ENCODE measurements around the gene IDH3G. TPM values are rescaled to one million over a fixed set of nuclear protein-coding genes. Genes with fewer than 3 reads are reported as not detected.
"Not testable (repeated sequence)": the region's sequence is repeated elsewhere in the genome, so short reads cannot be mapped to it uniquely, and the experiment has no call there.

IDH3G gene
- total and polyA plus RNA-seq, 7 donors = 54.2 to 89.5 (median 67.0) TPM

DNA sequence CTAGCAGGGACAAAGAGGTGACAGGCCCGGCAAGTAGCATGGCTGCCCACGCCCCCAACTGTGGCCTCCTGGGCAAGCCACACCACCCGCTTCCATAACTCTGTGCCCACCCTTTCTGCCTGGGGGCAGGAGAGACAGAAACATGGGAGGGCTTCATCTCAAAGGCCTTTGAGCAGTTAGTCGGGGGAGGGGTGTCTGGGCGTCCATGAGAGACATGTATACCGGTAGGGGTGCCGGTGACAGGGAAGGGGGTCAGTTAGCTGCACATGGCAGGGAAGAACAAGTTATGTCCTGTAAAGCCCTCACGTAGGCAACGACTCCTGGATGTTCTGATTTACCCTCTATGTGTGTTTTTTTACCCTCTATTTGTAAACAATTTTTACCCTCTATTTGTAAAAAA lies 26.9 kb upstream of the IDH3G start:
- no peak overlapping the region for H3K27ac ChIP-seq
- H3K27me3 ChIP-seq = no peaks in the 10 kb centered on the region
- TF ChIP-seq POLR2AphosphoS5 (IDR thresholded peaks at IDR 0.05) (no peak), EP300 (IDR thresholded peaks at IDR 0.05) (no peak), CTCF (IDR thresholded peaks at IDR 0.05) (no peak), POLR2A (IDR thresholded peaks at IDR 0.05) (no peak)
- no peak for DNase-seq
- 82 to 93% methylated on average over 9 of the region's 9 CpGs for WGBS, 2 donors
- no peaks in the 10 kb centered on the region for H3K36me3 ChIP-seq
- peaks cover 0 to 10% (median 3%) of the 10 kb centered on the region in 4 donors for H3K4me1 ChIP-seq
- no peaks in the 10 kb centered on the region for H3K9me3 ChIP-seq
- intact Hi-C loops (cut with DNase I) = no loop called here
- H3K4me3 ChIP-seq = no peak overlapping the region

DNA sequence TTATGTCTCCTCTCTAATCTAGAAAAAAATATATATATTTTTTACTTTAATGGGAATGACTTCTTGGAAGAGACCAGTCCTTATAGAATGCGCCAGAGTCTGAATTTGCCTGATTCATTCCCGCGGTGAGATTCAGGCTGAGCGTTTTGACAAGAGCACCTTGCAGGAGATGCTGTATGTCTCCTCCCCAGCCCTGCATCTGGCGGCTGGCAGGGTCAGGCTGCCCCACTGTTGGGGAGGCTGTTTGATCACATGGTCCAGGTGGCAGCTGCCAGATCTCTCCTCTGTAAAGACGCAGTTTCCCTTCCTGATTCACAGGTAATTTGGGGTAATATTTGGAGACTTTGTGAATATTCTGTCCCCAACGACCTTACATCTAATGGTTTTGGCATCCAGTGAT lies 26.4 kb upstream of the IDH3G start:
- no peak for DNase-seq
- no peak for TF ChIP-seq POLR2A (IDR thresholded peaks at IDR 0.05)
- no peak for TF ChIP-seq CTCF (IDR thresholded peaks at IDR 0.05)
- no peak for TF ChIP-seq EP300 (IDR thresholded peaks at IDR 0.05)
- TF ChIP-seq POLR2AphosphoS5 (IDR thresholded peaks at IDR 0.05) = no peak
- 65 to 77% methylated on average over 7 of the region's 7 CpGs for WGBS, 2 donors
- intact Hi-C loops (cut with DNase I) = no loop called here
- Histone ChIP-seq H3K4me1 (peaks cover 0 to 10% (median 3%) of the 10 kb centered on the region in 4 donors), H3K36me3 (no peaks in the 10 kb centered on the region), H3K27ac (no peak overlapping the region), H3K27me3 (no peaks in the 10 kb centered on the region), H3K9me3 (no peaks in the 10 kb centered on the region), H3K4me3 (no peak overlapping the region)

- 29 to 33% methylated on average over 23 of the region's 23 CpGs for WGBS, 2 donors
- Histone ChIP-seq H3K4me1 (peaks cover 0 to 10% (median 3%) of the 10 kb centered on the region in 4 donors), H3K36me3 (no peaks in the 10 kb centered on the region), H3K4me3 (peak overlapping the region; percentile 32 to 56 (median 48)), H3K27me3 (no peaks in the 10 kb centered on the region), H3K9me3 (no peaks in the 10 kb centered on the region), H3K27ac (peak overlapping the region in 3 of 4 donors; percentile 21 to 62 (median 61))
- no peak for TF ChIP-seq CTCF (IDR thresholded peaks at IDR 0.05)
- no peak for TF ChIP-seq POLR2AphosphoS5 (IDR thresholded peaks at IDR 0.05)
- TF ChIP-seq EP300 (IDR thresholded peaks at IDR 0.05) = no peak
- TF ChIP-seq POLR2A (IDR thresholded peaks at IDR 0.05) = no peak
- intact Hi-C loops (cut with DNase I) = no loop called here
- no peak for DNase-seq
These were observed 25.3 kb upstream of the IDH3G start for GRCh38 chrX:153819384-153820040.

- Histone ChIP-seq H3K36me3 (no peaks in the 10 kb centered on the region), H3K9me3 (no peaks in the 10 kb centered on the region), H3K27ac (peak overlapping the region in 3 of 4 donors; percentile 21 to 62 (median 61)), H3K4me3 (peak overlapping the region; percentile 32 to 56 (median 48)), H3K4me1 (peaks cover 0 to 10% (median 3%) of the 10 kb centered on the region in 4 donors), H3K27me3 (no peaks in the 10 kb centered on the region)
- no peak for DNase-seq
- WGBS, 2 donors = 5 to 7% methylated on average over 67 of the region's 67 CpGs
- TF ChIP-seq POLR2A (IDR thresholded peaks at IDR 0.05) = no peak
- TF ChIP-seq CTCF (IDR thresholded peaks at IDR 0.05) = no peak
- TF ChIP-seq EP300 (IDR thresholded peaks at IDR 0.05) = no peak
- TF ChIP-seq POLR2AphosphoS5 (IDR thresholded peaks at IDR 0.05) = no peak
- intact Hi-C loops (cut with DNase I) = no loop called here
These were observed 24.6 kb upstream of the IDH3G start for GRCh38 chrX:153818571-153819383.

GRCh38 chrX:153818064-153818463 lies 23.9 kb upstream of the IDH3G start:
- H3K4me3 ChIP-seq; H3K36me3 ChIP-seq; intact Hi-C loops (cut with DNase I); H3K27me3 ChIP-seq; H3K9me3 ChIP-seq; DNase-seq; H3K27ac ChIP-seq: not testable (repeated sequence)
- peaks cover 0 to 10% (median 3%) of the 10 kb centered on the region in 4 donors for H3K4me1 ChIP-seq
- 86 to 88% methylated on average over 9 of the region's 9 CpGs for WGBS, 2 donors
